Fibroblast of skin of back (primary cell): ENCODE measurements around the gene SEMA3D.

ENCODE experiments used
- DNase-seq: peaks from one replicate; pipeline ENCODE4 v3.0.0-alpha.2; 2013

The SEMA3D gene

GRCh38 chr7:85074992-85075391, 111.9 kb downstream of the SEMA3D start:
- DNase-seq, result no peak

GRCh38 chr7:85074016-85074415, 112.8 kb downstream of the SEMA3D start:
- DNase-seq, result no peak

GRCh38 chr7:85070967-85071628, 115.8 kb downstream of the SEMA3D start:
- DNase-seq, result peak; percentile 94

GRCh38 chr7:85068799-85069198, 118.1 kb downstream of the SEMA3D start:
- DNase-seq, result peak; percentile 93

- no peak for DNase-seq
These were observed 119.5 kb downstream of the SEMA3D start for GRCh38 chr7:85067371-85067770.

- DNase-seq, result no peak
These were observed 120.9 kb downstream of the SEMA3D start for GRCh38 chr7:85065888-85066485.

- peak; percentile 72 for DNase-seq
These were observed 121.5 kb downstream of the SEMA3D start for GRCh38 chr7:85065306-85065705.

- no peak for DNase-seq
These were observed 124.2 kb downstream of the SEMA3D start for GRCh38 chr7:85062651-85063050.

- no peak for DNase-seq
These were observed 125.4 kb downstream of the SEMA3D start for GRCh38 chr7:85061456-85061855.

GRCh38 chr7:85060696-85061095, 126.2 kb downstream of the SEMA3D start:
- no peak for DNase-seq

GRCh38 chr7:85055906-85056305, 130.9 kb downstream of the SEMA3D start:
- DNase-seq, result no peak

GRCh38 chr7:85055196-85055595, 131.7 kb downstream of the SEMA3D start:
- DNase-seq, result no peak

- no peak for DNase-seq
These were observed 132.6 kb downstream of the SEMA3D start for GRCh38 chr7:85054306-85054705.

GRCh38 chr7:85052894-85053293, 134.0 kb downstream of the SEMA3D start:
- no peak for DNase-seq

GRCh38 chr7:85052056-85052737, 134.7 kb downstream of the SEMA3D start:
- no peak for DNase-seq

GRCh38 chr7:85046534-85046933, 140.3 kb downstream of the SEMA3D start:
- DNase-seq, result no peak

- DNase-seq, result peak; percentile 59
These were observed 145.1 kb downstream of the SEMA3D start for GRCh38 chr7:85041605-85042216.

GRCh38 chr7:85039196-85039923, 147.5 kb downstream of the SEMA3D start:
- DNase-seq, result no peak

- no peak for DNase-seq
These were observed 148.4 kb downstream of the SEMA3D start for GRCh38 chr7:85038466-85038865.

- DNase-seq, result peak; percentile 6
These were observed 153.6 kb downstream of the SEMA3D start for GRCh38 chr7:85033263-85033662.

GRCh38 chr7:85031475-85031874, 155.4 kb downstream of the SEMA3D start:
- DNase-seq, result no peak

GRCh38 chr7:85030893-85031292, 156.0 kb downstream of the SEMA3D start:
- DNase-seq, result peak; percentile 80

- DNase-seq, result no peak
These were observed 161.5 kb downstream of the SEMA3D start for GRCh38 chr7:85025312-85025756.
